C4-2B (cell line): ENCODE measurements around the gene PRDM8.

ENCODE experiments used
- ZFX ChIP-seq: fragments of 450-650 bp; IDR thresholded peaks from 2 replicates; pipeline ENCODE4 v1.6.1; 2017
- TF ChIP-seq, protein P1 (sequence below): fragments of 450-650 bp; conservative IDR thresholded peaks from 2 replicates; pipeline ENCODE4 v1.5.1; 2017; ENCODE audit warnings: mild to moderate bottlenecking

DNA sequence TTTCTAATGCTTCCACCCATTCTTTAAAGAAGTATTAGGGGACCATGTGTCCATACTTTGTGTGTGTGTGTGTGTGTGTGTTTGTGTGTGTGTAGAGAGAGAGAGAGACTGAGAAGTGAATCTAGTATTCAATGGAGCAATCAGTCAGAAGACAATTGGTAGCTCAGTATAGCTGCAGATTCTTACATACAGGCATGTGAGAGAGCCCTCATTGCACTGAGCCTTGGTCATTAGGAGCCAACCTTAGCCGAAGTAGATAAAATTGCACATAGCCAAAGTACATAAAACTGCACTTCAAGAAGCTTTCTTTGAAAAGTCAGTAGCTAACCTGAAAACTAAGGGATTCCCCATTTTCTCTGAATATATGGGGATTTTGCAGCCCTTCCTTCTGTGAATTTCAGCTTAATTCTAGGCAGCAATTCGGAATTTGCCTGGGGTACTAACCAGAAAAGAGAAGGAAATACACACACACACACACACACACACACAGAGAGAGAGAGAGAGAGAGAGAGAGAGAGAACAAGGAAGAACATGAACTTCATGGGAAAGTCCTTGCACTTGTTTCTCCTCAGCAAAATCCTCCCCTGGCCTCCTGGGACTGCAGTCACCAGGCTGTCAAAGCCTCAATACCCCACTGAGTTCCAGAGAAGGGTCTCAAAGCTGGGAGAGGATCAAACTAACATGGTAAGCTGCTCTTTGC is 1.7 kb upstream of the PRDM8 start:
- TF ChIP-seq, protein P1, sequence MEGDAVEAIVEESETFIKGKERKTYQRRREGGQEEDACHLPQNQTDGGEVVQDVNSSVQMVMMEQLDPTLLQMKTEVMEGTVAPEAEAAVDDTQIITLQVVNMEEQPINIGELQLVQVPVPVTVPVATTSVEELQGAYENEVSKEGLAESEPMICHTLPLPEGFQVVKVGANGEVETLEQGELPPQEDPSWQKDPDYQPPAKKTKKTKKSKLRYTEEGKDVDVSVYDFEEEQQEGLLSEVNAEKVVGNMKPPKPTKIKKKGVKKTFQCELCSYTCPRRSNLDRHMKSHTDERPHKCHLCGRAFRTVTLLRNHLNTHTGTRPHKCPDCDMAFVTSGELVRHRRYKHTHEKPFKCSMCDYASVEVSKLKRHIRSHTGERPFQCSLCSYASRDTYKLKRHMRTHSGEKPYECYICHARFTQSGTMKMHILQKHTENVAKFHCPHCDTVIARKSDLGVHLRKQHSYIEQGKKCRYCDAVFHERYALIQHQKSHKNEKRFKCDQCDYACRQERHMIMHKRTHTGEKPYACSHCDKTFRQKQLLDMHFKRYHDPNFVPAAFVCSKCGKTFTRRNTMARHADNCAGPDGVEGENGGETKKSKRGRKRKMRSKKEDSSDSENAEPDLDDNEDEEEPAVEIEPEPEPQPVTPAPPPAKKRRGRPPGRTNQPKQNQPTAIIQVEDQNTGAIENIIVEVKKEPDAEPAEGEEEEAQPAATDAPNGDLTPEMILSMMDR: no peak
- TF ChIP-seq ZFX: no peak
